Limb (tissue), 2 donors: ENCODE measurements around the gene PITPNM1.
A peak's percentile ranks its signal among the peaks of the same experiment; 100 is the strongest.
"Not testable (repeated sequence)": the region's sequence is repeated elsewhere in the genome, so short reads cannot be mapped to it uniquely, and the experiment has no call there.

ENCODE experiments used
- DNase-seq, 2 donors: peaks; one replicate each; pipeline ENCODE4 v3.0.0-alpha.2; 2016; ENCODE audit errors: extremely low spot score in 2 of 2

The PITPNM1 gene

GRCh38 chr11:67466367-67466766 lies 38.8 kb downstream of the PITPNM1 start:
- DNase-seq = no peak

DNA sequence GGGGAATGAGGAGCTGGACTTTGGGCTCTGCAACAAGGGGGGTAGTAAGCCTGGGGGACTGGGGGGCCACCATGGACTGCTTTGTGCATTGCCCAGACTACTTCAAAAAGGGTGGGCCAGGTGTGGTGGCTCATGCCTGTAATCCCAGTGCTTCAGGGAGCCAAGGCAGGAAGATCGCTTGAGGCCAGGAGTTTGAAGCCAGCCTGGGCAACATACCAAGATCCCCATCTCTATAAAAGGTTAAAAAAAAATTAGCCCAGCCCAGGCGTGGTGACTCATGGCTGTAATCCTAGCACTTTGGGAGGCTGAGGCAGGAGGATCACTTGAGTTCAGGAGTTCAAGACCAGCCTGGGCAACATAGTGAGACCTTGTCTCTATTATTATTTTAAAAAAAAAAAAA lies 39.6 kb downstream of the PITPNM1 start:
- not testable (repeated sequence) for DNase-seq

GRCh38 chr11:67465189-67465510 lies 40.0 kb downstream of the PITPNM1 start:
- DNase-seq = no peak

- DNase-seq = peak; percentile 64 to 90
These were observed 40.6 kb downstream of the PITPNM1 start for GRCh38 chr11:67464411-67465188.

GRCh38 chr11:67463680-67464410 lies 41.3 kb downstream of the PITPNM1 start:
- DNase-seq = no peak

DNA sequence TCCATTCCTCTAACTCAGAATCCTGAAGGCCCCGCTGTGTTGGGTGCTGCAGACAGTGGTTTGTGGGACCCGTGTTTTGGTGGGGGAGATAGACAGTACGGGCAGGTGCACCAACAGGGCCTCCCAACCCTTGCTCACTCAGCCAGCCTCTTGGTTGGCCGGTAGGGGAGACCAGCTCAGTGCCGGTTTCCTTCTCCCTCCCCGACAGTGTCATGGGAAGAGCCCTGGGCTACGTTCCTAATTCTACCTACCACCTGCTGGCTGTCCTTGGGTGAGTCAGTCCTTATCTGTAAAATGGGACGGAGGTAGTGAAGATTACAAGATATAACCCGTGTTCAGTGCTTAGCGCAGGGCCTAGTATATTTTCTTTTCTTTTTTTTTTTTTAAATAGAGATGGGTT lies 42.0 kb downstream of the PITPNM1 start:
- DNase-seq = no peak

- no peak for DNase-seq
These were observed 46.9 kb downstream of the PITPNM1 start for GRCh38 chr11:67458266-67458665.

- no peak for DNase-seq
These were observed 47.7 kb downstream of the PITPNM1 start for GRCh38 chr11:67457453-67457852.

DNA sequence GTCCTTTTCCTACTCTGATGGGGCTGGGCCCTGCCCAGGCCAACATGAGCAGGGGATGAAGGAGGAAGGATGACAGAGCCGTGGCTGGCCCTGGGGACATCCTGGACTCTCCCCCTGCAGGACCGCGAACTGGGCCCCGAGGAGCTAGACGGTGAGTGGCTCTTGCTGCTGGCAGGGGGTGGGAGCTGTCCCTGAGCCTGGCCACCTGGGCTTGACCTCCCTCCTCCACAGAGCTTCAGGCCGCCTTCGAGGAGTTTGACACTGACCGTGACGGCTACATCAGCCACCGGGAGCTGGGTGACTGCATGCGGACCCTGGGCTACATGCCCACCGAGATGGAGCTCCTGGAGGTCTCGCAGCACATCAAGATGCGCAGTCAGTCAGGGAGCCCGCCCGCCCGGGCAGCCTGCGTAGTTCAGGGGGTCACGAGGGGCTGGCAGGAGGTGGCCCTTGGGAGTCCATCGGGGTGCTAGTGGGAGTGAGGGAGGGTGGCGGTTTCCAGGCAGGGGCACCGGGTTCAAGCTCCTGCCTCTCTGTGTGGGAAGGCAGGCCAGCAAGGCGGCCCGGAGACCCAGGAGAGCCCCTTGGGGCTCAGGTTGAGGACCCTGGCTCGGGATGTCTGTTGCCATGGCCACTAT lies 49.0 kb downstream of the PITPNM1 start:
- no peak for DNase-seq

DNA sequence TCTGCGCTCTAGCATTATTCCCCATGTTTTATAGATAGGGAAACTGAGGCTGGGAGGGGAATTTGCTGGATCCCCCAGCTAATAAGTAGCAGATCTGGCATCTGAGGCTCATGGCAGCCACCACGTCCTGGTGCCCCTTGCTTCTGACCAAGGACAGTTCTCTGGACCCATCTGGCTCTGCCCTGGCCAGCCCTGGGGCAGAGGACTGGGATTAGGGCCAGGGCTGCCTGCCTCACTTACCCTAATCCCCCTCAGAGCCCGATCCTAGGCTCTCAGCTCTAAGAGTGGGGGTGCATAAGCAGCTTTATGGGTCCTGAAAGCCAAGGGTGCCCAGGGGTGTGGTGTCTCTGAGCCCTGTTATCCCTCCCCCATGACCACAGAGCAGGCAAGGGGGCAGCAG lies 50.1 kb downstream of the PITPNM1 start, which contains the start of gene CABP4:
TSS of gene CABP4 (plus strand) at position 301 of the 400 bp plus-strand sequence. CDS start at position 371, 70 bp downstream.
- DNase-seq = no peak

- no peak for DNase-seq
These were observed 51.1 kb downstream of the PITPNM1 start for GRCh38 chr11:67453816-67454732.

- DNase-seq = no peak
These were observed 52.8 kb downstream of the PITPNM1 start, which contains the start of gene GPR152 for GRCh38 chr11:67452141-67452952. Gene GPR152 (minus strand): TSS chr11:67452729. CDS start chr11:67452724, 5 bp downstream.

GRCh38 chr11:67451658-67451976 lies 53.5 kb downstream of the PITPNM1 start:
- DNase-seq = no peak

DNA sequence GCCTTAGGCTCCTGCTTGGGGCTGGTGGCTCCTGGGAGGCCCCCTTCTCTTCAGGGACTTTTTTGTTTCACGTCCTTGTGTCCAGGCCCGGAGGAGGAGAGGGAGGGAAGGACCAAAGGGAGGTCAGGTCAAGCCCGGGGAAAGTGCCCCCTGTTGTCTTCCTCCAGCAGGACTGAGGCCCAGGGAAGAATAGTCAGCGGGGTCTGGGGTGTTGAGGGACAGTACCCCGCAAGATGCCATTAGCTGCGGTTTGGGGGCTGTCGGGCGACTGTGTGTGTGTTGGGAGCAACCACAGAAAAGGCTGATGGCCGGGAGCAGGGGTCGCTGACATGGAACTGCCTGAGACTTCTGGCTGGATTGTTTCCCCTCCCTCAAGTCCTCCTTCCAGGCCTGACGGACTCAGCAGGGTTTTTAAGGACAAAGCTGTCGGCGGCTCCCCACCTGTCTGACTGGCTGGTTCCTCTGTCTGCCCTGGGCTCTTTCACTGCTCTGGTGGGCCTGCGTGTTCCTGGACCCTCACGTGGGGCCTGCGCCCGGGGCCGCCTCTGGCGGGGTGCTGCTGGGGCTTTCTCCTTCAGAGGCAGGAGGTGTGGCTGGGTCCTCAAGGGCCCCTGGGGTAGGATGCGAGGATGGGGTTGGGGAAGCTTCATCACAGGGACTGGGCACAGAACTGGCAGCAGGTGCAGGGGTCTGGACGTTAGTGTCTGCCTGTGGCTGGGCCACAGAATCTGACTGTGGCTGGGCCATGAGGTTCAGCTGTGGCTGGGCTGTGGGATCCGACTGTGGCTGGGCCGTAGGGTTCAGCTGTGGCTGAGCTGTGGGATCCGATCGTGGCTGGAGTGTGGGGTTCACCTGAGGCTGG lies 54.1 kb downstream of the PITPNM1 start:
- no peak for DNase-seq

- DNase-seq = no peak
These were observed 55.9 kb downstream of the PITPNM1 start for GRCh38 chr11:67449116-67449844.

GRCh38 chr11:67448220-67448609 lies 56.9 kb downstream of the PITPNM1 start:
- no peak for DNase-seq

DNA sequence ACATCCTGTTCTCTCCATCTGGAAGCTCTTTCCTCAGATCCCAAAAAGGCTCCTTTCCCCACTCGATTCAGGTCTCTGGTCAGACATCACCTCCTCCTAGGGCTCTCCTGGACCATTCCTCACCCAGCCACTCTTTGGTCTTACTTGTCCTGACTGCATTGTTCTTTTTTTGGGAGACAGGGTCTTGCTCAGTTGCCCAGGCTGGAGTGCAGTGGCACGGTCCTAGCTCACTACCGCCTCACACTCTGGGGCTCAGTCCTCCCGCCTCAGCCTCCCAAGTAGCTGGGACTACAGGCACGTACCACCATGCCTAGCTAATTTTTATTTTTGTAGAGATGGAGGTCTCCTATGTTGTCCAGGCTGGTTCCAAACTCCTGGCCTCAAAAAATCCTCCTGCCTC lies 59.6 kb downstream of the PITPNM1 start:
- no peak for DNase-seq

DNA sequence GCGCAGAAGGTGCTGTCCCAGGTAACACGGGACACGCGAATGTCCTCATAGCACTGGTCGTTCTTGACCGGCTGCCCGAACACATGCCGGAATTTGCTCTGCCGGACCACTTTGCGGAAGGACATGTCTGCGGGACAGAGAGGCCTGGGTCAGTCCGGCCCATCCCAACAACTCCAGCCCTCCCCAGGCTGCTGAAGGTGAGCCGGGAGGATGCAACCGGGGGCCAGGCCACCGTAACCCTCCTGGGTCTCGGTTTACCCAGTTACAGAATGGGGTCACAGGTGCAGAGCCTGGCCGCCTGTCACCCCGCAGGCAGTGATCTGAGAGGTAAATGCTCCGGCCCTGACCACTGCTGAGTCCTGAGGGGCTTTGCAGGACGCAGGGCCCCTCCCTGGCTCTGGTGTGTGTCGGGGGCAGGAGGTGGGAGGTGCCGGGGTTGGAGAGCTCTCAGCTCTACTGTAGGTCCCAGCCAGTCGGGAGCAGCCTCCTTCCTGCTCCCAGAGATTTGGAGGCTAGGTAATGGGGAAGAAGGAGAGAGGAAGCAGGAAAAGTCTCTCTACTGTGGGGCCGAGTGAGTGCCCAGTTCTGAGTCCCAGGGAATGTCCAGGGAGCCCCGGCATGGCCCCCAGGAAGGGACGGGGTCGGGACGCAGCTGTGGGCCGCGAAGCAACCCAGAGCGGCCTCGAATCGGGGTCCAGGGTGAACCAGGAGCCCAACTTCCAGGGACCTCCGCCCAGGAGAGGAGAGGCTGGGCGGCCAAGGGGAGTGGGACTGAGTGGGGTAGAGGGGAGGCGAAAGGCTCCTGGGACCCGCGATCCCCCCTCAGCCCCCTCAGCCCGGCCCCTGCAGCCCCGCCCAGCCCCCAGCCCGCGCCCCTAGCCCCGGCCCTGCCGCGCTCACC lies 62.4 kb downstream of the PITPNM1 start:
- peak in 1 of 2 donors; percentile 33 for DNase-seq
